RWPE2 (cell line): ENCODE results near the gene CHCHD3.

Source experiments
- ATAC-seq: fragments of 200-7000 bp; cut with Tn5 transposase; 3 replicates; pipeline ENCODE4 v1.9.1; 2021; ENCODE audit warnings: low read depth
- DNase-seq: peaks from one replicate; pipeline ENCODE4 v3.0.0-alpha.2; 2020; ENCODE audit warnings: low spot score
- H3K27ac ChIP-seq: fragments of 450-650 bp; 2 replicates; pipeline ENCODE4 v1.5.1; 2017; ENCODE audit warnings: mild to moderate bottlenecking; ENCODE audit not compliant: poor library complexity, severe bottlenecking
- H3K27me3 ChIP-seq: fragments of 250-450 bp; sonication (Bioruptor Pico); 2 replicates; pipeline ENCODE4 v1.5.1; 2021; ENCODE audit warnings: mild to moderate bottlenecking, moderate library complexity; ENCODE audit not compliant: insufficient read depth, poor library complexity, severe bottlenecking
- H3K36me3 ChIP-seq: fragments of 250-450 bp; sonication (Bioruptor Pico); 2 replicates; pipeline ENCODE4 v1.5.1; 2020; ENCODE audit warnings: low read depth, mild to moderate bottlenecking, moderate library complexity
- H3K4me1 ChIP-seq: fragments of 250-450 bp; sonication (Bioruptor Pico); 2 replicates; pipeline ENCODE4 v1.5.1; 2021; ENCODE audit warnings: mild to moderate bottlenecking, moderate library complexity; ENCODE audit not compliant: insufficient read depth, poor library complexity, severe bottlenecking
- H3K4me3 ChIP-seq: fragments of 250-450 bp; sonication (Bioruptor Pico); 2 replicates; pipeline ENCODE4 v1.5.1; 2021; ENCODE audit warnings: mild to moderate bottlenecking, moderate library complexity; ENCODE audit not compliant: severe bottlenecking
- H3K9me3 ChIP-seq: fragments of 250-450 bp; sonication (Bioruptor Pico); 2 replicates; pipeline ENCODE4 v1.5.1; 2021; ENCODE audit warnings: mild to moderate bottlenecking, moderate library complexity; ENCODE audit not compliant: severe bottlenecking
- TF ChIP-seq, protein P1 (sequence below): fragments of 450-650 bp; IDR thresholded peaks from one replicate; pipeline ENCODE4 v1.5.1; 2017; ENCODE audit warnings: mild to moderate bottlenecking, moderate library complexity; ENCODE audit not compliant: poor library complexity, severe bottlenecking

Gene CHCHD3

GRCh38 chr7:132840199-132840598 is 241.7 kb downstream of the CHCHD3 start:
- H3K4me3 ChIP-seq, result no peak overlapping the region
- TF ChIP-seq, protein P1, sequence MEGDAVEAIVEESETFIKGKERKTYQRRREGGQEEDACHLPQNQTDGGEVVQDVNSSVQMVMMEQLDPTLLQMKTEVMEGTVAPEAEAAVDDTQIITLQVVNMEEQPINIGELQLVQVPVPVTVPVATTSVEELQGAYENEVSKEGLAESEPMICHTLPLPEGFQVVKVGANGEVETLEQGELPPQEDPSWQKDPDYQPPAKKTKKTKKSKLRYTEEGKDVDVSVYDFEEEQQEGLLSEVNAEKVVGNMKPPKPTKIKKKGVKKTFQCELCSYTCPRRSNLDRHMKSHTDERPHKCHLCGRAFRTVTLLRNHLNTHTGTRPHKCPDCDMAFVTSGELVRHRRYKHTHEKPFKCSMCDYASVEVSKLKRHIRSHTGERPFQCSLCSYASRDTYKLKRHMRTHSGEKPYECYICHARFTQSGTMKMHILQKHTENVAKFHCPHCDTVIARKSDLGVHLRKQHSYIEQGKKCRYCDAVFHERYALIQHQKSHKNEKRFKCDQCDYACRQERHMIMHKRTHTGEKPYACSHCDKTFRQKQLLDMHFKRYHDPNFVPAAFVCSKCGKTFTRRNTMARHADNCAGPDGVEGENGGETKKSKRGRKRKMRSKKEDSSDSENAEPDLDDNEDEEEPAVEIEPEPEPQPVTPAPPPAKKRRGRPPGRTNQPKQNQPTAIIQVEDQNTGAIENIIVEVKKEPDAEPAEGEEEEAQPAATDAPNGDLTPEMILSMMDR, result no peak
- no peaks in the 10 kb centered on the region; the same call in 1 of the 2 replicates for H3K36me3 ChIP-seq
- no peak for DNase-seq
- no peaks in the 10 kb centered on the region for H3K27me3 ChIP-seq
- H3K4me1 ChIP-seq, result no peaks in the 10 kb centered on the region
- H3K9me3 ChIP-seq, result no peaks in the 10 kb centered on the region
- no peak for ATAC-seq
- H3K27ac ChIP-seq, result no peak overlapping the region

DNA sequence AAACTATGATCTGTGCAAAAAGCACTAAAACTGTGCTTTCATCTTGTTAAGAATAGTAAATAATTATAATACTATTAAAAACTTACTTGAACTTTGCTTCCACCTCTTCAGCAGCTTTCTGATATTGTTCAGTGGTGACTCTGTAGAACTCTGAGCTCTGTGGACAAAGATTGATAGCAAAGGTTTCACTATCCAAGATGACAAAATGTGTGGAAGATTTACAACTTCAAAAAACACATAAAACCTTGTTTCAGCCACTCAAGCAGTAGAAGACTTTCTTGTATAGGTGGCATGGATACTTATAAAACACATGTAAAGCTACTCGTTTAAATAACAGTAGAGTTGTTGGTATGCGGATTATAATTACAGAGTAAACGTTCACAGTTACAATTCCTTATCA is 243.6 kb downstream of the CHCHD3 start:
- Histone ChIP-seq H3K36me3 (no peaks in the 10 kb centered on the region; the same call in 1 of the 2 replicates), H3K4me3 (no peak overlapping the region), H3K27me3 (no peaks in the 10 kb centered on the region), H3K27ac (no peak overlapping the region), H3K4me1 (no peaks in the 10 kb centered on the region), H3K9me3 (no peaks in the 10 kb centered on the region)
- ATAC-seq (no peak), DNase-seq (no peak)
- TF ChIP-seq, protein P1, result no peak

GRCh38 chr7:132837529-132837928 is 244.4 kb downstream of the CHCHD3 start:
- ATAC-seq (no peak), DNase-seq (no peak)
- no peaks in the 10 kb centered on the region for H3K9me3 ChIP-seq
- H3K27ac ChIP-seq, result no peak overlapping the region
- TF ChIP-seq, protein P1, result no peak
- H3K36me3 ChIP-seq, result no peaks in the 10 kb centered on the region; the same call in 1 of the 2 replicates
- no peaks in the 10 kb centered on the region for H3K4me1 ChIP-seq
- no peak overlapping the region for H3K4me3 ChIP-seq
- no peaks in the 10 kb centered on the region for H3K27me3 ChIP-seq

DNA sequence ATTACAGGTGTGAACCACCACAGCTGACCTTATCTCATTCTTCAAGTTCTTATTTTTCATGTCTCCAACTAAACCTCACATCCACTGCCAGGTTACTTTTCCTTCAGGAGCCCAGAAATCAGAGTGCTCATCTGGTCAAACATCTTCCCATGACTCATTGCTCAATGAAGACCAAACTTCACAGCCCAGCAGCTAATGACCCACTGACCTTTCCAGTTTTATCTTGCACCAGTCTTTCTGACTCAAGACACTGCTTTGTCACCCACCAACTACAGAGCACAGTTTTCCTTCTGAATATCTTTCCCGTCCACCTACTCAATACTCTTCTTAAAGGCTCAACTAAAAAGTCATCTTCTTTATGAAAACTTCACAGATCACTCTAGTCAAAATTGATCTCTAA is 245.1 kb downstream of the CHCHD3 start:
- no peak for DNase-seq

DNA sequence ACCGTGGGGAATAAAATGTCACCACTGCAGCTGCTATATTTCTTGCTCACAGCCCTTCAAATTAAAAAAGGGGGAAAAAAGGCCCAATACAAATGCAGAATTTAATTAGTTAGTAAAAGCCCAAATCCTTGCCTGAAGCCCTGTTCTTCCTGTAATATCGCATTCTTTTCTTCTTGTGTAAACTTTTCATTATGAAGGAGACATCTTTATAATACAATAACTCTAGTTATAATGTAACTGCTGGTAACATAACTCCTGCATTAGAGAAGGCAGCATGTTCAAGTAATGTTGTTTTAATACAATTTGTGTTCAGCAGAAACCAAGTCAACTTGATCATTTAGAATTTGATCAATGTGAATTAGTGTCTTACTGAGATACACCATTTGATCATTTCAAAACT is 250.9 kb downstream of the CHCHD3 start:
- TF ChIP-seq, protein P1, result no peak
- Histone ChIP-seq H3K27me3 (no peaks in the 10 kb centered on the region), H3K4me3 (no peak overlapping the region), H3K36me3 (no peaks in the 10 kb centered on the region), H3K27ac (no peak overlapping the region), H3K4me1 (no peaks in the 10 kb centered on the region), H3K9me3 (no peaks in the 10 kb centered on the region)
- ATAC-seq (no peak), DNase-seq (no peak)

More for the DNA sequence above, 245.1 kb downstream of the CHCHD3 start:
- Histone ChIP-seq H3K4me1 (no peaks in the 10 kb centered on the region), H3K27me3 (no peaks in the 10 kb centered on the region), H3K4me3 (no peak overlapping the region), H3K9me3 (no peaks in the 10 kb centered on the region), H3K27ac (no peak overlapping the region), H3K36me3 (no peaks in the 10 kb centered on the region; the same call in 1 of the 2 replicates)
- no peak for ATAC-seq
- TF ChIP-seq, protein P1, result no peak
